Subcutaneous adipose tissue (tissue), 4 donors: Measurements from ENCODE around the gene KDM5B. TPM values are rescaled to one million over a fixed set of nuclear protein-coding genes. Genes with fewer than 3 reads are reported as not detected.

Source experiments
- CTCF ChIP-seq: fragments of 450-650 bp; IDR thresholded peaks from one replicate; pipeline ENCODE4 v1.5.1; 2016; ENCODE audit warnings: low read depth, mild to moderate bottlenecking, control low read depth, antibody characterized with exemption, moderate library complexity
- total RNA-seq, 4 donors: library from RNA; depleted of rRNA; stranded (reverse); fragments of >200 nt; gene quantifications; one replicate each; pipeline ENCODE4 v1.1.0, GENCODE V29; 2016

KDM5B gene
- total RNA-seq = 10 to 100 TPM; 37.8 to 62.2 (median 48.2) TPM

- TF ChIP-seq CTCF = no peak
These were observed at the start of gene KDM5B for GRCh38 chr1:202807926-202808757. KDM5B (minus strand) TSS chr1:202808421; CDS start chr1:202808305, 116 bp downstream.

GRCh38 chr1:202857136-202857610, 49.0 kb upstream of the KDM5B start:
- no peak for TF ChIP-seq CTCF

- TF ChIP-seq CTCF = no peak
These were observed 47.8 kb upstream of the KDM5B start for GRCh38 chr1:202856014-202856413.

GRCh38 chr1:202854787-202855186, 46.6 kb upstream of the KDM5B start:
- TF ChIP-seq CTCF = no peak

- TF ChIP-seq CTCF = no peak
These were observed 44.1 kb upstream of the KDM5B start for GRCh38 chr1:202852163-202852904.

GRCh38 chr1:202850593-202851362, 42.6 kb upstream of the KDM5B start:
- no peak for TF ChIP-seq CTCF

GRCh38 chr1:202848191-202848542, 39.9 kb upstream of the KDM5B start:
- TF ChIP-seq CTCF = no peak
